ENCODE data around the gene SNAPC1.
"Not testable (repeated sequence)": the region's sequence is repeated elsewhere in the genome, so short reads cannot be mapped to it uniquely, and the experiment has no call there.

SNAPC1 gene, protein sequence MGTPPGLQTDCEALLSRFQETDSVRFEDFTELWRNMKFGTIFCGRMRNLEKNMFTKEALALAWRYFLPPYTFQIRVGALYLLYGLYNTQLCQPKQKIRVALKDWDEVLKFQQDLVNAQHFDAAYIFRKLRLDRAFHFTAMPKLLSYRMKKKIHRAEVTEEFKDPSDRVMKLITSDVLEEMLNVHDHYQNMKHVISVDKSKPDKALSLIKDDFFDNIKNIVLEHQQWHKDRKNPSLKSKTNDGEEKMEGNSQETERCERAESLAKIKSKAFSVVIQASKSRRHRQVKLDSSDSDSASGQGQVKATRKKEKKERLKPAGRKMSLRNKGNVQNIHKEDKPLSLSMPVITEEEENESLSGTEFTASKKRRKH

DNA sequence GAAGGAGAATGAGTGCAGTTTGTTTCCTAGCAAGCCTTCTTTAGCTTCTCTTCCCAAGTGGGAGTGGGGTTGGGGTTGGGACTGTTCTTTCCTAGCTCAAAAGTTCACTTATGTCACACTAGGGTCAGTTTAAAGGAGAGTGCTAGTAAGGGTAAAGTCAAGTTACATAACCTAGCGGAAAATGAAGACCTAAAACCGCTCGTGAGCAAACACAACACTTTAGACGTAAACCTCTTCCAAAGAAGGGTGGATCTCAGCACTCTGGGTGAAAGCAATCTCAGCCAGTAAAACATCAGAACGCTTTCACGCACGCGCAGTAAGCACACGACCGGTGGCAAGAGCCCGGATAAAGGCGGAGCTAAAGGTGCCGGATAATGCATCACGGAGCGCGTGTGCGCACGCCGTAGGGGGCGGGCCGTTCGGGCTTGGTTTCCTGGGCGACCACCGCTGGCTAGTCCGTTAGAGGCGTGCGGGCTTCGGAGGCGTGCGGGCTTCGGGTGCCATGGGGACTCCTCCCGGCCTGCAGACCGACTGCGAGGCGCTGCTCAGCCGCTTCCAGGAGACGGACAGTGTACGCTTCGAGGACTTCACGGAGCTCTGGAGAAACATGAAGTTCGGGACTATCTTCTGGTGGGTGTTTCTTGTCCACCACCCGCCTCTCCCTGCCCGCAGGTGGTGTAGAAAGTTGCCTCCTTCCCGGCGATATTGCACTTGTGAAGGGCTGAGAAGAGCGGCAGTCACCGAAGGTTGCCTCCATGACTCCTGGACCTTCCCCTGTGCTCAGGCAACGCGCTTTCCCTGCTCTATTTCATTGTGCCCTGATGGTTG is at the start of gene SNAPC1:
Gene SNAPC1 (plus strand): TSS at position 462 of the 828 bp plus-strand sequence. CDS start 41 bp downstream, at position 503.
- peak; percentile 97 for DNase-seq

DNA sequence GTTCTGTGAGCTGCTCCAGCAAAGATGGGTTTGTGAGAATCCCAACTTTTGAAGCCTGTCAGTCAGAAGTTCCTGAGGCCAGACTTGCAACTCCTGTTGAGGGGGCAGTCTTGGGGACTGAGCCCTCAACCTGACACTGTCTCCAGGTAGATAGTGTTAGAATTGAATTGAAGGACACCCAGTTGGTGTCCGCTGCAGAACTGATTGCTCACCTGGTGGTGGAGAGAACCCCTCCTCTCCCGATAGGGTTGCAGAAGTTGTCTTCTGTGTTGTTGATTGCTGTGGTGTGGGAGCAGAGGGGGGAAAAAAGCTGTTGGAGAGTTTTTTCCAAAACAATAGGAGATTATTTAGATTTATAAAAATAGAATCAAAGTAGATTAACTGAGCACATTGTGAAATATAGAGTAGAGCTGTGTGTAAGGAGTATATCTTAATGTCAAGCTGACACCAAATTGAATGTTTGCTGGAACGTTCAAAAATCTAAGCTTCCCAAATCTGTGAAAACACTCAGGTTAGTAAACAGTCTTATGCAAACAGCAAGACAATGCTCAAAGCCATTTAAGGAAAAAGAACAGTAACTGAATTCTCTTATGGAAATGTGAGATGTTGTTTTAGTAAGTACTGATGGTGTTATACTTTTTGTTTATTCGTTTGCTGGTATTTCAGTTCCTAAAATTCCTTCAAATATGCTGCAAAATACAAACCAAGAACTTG is 48.3 kb upstream of the SNAPC1 start:
- DNase-seq = no peak

DNA sequence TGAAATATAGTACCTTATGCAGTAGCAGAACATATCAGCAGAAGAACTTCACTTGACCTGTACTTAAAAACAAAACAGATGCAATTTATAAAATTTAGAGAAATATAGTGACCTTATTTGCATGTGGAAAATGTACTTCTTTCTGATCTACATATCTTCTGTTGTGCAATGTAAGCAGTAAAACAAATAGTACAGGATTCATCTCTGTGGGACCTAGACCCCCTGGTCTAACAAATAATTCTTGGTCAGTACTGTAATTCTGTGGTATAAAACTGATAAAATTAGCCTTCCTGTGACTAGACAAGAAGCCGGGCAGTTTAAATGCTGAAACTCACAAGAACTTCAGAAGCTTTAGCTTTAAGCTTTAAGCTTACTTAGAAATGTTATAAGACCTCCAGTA is 45.3 kb upstream of the SNAPC1 start:
- no peak for DNase-seq

DNA sequence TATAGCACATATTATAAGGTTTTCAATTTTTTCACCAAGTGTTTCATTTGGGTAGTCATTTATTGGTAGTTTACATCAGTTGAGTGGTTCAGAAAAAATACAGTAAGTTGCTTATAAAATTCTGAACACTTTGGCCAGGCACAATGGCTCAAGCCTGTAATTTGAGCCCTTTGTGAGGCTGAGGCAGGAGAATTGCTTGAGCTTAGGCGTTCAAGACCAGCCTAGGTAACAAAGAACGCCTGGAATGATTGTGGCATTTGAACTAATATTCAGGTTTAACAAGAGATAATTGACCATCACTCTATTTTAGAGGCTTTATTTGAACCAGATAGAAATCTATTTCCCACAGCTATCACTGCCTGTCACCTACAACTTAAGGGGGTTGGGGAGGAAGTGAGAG is 44.2 kb upstream of the SNAPC1 start:
- no peak for DNase-seq

DNA sequence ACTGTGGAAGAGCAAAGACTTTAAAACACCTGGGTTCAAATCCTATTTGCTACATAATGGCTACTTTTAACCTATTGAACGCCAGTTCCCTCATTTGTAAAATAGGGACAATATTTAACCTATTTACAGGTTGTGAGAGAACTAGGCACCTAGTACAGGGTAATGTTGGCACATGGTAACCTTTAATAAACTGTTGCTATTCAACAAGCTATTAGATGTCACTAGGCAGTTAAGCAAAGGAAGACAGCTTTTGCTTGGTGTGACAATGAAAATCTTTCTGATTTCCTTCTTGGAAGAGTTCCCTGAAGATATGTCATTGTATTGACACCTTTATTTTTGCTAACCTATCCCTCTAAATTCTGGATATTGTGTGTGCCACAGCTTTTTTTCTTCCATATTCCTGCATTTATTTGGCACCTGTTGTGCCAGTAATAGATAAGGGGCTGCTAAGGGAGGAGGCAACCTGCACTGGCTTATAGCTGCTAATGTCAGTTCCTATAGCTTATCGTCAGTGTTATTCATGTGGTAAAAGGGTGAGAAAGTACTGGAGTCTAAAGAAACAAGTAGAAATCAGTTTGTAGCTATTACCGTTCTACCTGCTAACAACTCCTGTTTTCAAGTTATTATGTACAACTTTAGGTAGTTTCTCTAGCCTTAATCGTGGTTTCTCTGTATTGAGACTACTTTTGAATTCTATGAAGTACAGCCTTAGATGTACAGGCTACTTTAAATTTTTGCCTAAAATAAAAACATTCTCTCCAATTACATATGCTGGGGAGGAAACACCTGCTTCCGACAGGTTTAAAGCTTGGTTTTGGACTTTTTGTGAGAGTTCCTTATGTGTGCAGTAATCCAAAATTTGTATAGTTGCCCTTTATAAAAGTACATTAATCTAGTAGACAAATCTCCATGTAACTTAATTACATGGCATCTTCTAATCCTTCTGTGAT is 42.6 kb upstream of the SNAPC1 start:
- no peak for DNase-seq

DNA sequence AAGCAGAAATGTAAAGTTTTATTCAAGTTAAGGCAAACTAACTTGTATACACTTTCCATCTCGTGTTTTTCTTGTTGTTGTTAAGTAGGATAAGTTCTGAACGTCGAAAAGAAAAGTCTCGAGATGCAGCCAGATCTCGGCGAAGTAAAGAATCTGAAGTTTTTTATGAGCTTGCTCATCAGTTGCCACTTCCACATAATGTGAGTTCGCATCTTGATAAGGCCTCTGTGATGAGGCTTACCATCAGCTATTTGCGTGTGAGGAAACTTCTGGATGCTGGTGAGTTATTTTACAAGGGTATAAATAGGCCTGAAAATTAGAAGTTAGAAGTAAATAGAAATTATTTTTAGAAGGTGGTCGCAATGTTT is 41.9 kb upstream of the SNAPC1 start:
- no peak for DNase-seq

DNA sequence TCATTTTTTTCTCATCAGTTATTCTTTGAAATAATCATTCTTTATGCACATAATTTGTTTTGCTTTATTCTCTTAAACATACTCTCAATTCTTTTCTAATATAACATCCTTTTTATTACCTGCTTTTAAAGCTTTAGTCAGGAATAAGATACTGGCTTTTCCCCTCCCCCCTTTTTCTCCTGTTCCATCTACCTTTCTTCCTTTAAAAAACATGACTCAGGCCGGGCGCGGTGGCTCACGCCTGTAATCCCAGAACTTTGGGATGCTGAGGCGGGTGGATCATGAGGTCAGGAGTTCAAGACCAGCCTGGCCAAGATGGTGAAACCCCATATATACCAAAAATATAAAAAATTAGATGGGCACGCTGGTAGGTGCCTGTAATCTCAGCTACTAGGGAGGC is 41.5 kb upstream of the SNAPC1 start:
- no peak for DNase-seq

DNA sequence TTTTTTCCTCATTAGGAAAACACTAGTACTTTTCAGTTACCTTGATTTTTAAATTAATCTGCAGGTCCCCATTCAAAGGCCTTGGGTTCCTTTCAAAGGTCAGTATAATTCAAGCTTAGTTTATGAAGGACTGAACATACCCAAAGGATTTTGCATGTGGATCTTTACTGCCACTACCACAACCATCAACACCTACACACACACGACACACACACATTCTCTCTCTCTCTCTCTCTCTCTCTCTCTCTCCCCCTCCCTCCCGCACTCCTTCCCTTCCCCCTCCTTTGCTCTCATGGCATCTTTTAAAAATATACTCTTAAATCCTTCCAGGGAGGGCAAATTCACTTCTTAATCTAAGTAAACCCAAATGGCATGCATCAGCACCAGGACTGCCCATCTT is 38.1 kb upstream of the SNAPC1 start:
- no peak for DNase-seq

DNA sequence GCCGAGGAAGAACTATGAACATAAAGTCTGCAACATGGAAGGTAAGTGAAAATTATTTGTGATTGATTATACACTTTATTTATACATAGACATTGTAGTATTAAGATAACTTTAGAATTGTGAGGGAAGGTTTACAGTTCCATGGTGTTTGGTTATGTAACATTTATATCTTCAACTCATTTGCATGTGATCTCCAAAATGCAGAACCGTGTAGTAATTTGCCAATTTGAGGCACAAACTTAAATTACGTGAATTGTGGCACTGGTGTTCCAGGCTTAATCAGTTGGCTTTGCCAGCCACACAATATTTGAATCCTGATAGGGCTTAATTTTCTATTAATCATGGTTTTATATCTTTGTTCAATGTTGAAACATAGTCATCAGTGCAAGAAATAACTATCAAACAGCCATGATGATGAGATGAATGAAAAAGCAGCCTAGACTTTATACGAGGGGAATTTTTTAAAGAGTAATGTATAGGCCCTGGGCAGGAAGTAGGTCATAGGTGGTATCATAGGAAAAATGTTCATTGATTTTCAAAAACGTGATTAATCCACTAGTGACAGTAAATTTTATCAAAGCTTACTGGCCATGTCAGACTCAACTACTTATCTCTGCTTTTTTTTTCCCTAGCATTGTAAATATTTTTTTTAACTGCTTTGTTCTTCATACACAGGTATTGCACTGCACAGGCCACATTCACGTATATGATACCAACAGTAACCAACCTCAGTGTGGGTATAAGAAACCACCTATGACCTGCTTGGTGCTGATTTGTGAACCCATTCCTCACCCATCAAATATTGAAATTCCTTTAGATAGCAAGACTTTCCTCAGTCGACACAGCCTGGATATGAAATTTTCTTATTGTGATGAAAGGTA is 35.2 kb upstream of the SNAPC1 start:
- no peak for DNase-seq

DNA sequence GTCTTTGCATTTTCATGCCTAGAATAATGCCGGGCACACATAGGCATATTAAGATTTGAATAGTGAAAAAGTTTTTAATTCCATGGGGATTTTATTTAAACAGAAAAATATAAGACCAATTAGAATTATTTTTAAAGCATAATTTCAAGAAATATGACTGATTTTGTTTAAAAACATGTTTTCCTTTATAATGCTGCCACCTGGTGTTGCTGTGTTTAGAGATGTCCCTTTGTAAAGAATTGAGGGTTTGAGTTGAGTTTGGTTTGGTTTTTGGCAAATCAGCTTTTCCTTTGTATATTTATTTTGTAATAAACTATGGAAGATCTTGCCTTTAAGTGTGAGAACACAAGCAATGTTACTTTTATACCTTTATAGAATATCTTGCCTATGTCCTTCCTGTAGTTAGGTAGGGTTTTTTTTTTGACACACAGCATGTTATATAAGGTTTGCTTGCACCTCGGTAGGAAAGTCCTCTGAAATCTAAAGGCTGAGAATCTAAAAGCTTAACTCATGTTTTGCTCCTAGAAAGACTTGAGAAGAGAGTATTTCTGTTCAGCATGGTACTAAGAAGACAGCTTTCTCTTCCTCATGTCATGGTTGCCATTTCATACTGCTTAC is 31.4 kb upstream of the SNAPC1 start:
- peak in 1 of 2 donors; percentile 28 for DNase-seq

DNA sequence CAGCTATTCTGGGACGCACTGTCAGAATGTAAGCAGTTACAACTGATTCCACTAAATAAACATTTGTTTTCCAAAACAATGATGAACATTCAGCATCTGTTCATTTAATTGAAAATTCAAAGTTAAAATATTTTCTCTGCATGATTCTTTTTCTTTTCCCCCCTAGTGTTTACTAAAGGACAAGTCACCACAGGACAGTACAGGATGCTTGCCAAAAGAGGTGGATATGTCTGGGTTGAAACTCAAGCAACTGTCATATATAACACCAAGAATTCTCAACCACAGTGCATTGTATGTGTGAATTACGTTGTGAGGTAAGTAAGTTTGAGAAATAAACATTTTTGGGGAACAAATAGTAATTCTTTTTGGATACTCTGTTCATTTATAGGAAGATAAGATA is 28.2 kb upstream of the SNAPC1 start:
- DNase-seq = no peak

DNA sequence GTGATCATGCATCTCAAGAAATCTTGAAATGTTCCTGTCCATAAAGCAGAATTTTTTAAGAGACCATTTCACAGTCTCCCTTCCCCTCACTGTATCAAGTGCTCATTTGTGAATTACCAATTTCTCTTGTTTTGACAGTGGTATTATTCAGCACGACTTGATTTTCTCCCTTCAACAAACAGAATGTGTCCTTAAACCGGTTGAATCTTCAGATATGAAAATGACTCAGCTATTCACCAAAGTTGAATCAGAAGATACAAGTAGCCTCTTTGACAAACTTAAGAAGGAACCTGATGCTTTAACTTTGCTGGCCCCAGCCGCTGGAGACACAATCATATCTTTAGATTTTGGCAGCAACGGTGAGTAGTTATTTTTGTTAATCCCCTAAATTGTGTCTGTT is 25.5 kb upstream of the SNAPC1 start:
- no peak for DNase-seq

DNA sequence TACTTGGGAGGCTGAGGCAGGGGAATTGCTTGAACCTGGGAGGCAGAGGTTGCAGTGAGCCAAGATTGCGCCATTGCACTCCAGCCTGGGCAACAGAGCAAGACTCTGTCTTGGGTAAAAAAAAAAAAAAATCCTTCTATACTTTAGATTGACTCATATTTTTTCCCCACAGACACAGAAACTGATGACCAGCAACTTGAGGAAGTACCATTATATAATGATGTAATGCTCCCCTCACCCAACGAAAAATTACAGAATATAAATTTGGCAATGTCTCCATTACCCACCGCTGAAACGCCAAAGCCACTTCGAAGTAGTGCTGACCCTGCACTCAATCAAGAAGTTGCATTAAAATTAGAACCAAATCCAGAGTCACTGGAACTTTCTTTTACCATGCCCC is 24.3 kb upstream of the SNAPC1 start:
- no peak for DNase-seq

DNA sequence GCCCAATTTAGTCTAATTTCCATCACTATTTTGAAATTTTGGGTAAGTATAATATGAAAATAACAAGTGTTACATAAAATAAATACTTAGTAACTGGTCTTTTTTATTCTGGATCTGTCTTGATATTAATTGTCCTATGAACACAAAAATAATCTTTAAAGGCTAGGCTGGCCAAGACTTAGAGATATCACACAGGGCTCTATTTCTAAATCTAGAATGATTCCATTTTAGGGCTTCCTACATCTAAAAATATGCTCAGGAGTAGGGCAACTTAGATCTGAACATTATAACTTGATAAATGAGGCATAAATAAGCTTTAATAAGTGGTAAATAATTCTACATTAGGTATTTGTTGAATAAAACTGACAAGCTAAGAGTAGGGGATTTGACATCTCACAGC is 23.1 kb upstream of the SNAPC1 start:
- DNase-seq = no peak

DNA sequence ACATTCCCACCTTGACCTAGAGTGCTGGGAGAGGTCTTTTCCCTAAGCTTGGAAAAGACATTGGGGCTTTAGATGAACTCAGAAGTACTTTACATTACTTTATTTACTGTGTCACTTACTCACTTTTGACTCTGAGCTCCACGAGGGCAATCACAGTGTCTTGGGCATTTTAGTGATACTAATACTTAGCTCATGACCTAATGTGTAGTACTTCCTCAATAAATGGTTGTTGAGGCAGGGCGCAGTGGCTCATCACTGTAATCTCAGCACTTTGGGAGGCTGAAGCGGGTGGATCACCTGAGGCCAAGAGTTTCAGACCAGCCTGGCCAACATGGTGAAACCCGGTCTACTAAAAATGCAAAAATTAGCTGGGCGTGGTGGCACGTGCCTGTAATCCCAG is 19.8 kb upstream of the SNAPC1 start:
- DNase-seq = no peak

DNA sequence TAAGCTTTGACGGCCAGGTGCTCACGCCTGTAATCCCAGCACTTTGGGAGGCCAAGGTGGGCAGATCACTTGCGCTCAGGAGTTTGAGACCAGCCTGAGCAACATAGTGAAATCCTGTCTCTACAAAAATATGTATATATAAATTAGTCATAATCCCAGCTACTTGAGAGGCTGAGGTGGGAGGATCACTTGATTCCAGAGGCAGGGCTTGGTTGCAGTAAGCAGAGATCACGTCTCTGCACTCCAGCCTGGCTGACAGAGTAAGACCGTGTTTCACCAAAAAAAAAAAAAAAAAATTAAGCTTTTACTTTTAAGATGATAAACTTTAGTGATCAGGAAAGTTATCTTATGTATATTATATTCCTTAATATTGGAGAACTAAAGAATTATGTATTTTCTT is 18.0 kb upstream of the SNAPC1 start:
- DNase-seq = no peak

DNA sequence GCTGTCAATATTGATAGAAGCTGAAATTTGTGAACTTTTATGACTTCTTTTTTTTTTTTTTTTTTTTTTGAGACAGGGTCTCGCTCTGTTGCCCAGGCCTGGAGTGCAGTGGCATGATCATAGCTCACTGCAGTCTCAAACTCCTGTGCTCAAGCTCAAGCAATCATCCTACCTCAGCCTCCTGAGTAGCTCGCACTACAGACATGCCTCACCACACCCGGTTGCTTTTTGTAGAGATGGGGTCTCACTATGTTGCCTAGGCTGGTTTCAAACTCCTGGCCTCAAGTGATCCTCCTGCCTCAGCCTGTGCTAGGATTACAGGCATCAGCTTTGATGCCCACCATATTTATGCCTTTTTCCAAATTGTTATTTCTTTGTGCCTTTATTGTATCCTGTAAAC is 15.9 kb upstream of the SNAPC1 start:
- DNase-seq = not testable (repeated sequence)

DNA sequence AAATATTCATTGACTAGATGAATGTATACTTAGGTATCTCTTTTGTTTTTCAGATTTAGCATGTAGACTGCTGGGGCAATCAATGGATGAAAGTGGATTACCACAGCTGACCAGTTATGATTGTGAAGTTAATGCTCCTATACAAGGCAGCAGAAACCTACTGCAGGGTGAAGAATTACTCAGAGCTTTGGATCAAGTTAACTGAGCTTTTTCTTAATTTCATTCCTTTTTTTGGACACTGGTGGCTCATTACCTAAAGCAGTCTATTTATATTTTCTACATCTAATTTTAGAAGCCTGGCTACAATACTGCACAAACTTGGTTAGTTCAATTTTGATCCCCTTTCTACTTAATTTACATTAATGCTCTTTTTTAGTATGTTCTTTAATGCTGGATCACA is 15.3 kb upstream of the SNAPC1 start:
- no peak for DNase-seq

DNA sequence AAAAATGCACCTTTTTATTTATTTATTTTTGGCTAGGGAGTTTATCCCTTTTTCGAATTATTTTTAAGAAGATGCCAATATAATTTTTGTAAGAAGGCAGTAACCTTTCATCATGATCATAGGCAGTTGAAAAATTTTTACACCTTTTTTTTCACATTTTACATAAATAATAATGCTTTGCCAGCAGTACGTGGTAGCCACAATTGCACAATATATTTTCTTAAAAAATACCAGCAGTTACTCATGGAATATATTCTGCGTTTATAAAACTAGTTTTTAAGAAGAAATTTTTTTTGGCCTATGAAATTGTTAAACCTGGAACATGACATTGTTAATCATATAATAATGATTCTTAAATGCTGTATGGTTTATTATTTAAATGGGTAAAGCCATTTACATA is 14.9 kb upstream of the SNAPC1 start:
- no peak for DNase-seq

DNA sequence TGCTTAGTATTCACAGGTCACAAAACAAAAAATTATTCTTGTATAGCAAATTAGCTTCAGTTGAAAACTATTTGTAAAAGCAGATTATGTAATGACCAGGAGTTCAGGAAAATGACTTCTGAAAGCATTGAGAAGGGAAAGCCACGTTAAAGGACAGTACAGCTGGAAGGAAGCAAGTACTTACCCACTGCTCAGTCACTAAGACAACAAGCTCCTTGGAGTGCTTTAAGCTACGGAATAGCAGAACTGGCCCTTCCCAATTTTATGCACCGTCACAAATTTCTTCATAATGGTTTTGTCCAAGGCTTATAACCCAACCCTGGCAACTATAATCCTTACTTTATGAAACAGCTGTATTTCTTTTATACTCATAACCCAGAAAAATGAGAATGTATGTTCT is 13.0 kb upstream of the SNAPC1 start:
- no peak for DNase-seq

DNA sequence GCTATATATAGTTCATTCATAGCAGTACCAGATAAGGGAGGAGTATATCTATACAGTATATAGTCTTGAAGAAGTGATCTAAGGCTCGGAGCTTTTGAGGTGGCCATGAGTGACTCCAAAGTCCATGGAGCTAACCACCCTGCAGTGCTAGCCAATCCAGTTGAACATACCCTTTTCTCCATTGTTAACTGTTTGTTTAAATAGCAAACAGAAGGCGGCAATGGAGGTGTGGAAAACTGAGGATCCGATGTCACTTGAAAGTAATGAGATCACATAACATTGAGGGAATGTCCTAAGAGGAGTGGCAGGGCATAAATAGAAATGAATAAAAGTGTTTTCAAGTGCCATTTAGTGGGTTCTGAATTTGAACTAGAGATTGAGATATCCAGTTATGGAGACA is 12.4 kb upstream of the SNAPC1 start:
- no peak for DNase-seq

Measured in activated CD4-positive, alpha-beta T cell treated with anti-CD3 and anti-CD28 coated beads for 4 hours (primary cell).